ENCODE data around the gene BNIP2.
"Not testable (repeated sequence)": the region's sequence is repeated elsewhere in the genome, so short reads cannot be mapped to it uniquely, and the experiment has no call there.

Gene BNIP2

GRCh38 chr15:59703979-59704796, 15.1 kb upstream of the BNIP2 start:
- no peak overlapping the region for H3K4me3 ChIP-seq (ENCODE audit: low read depth, low read length)
- ChIA-PET POLR2A (no interaction called here), CTCF (interaction anchor here (0.6 to 1.7 kb wide), 3 partner anchors 11 to 476 kb away, joined by 3 to 6 read pairs (median 4); no protein-coding TSS in a partner anchor)
- no peak for DNase-seq (ENCODE audit: low read depth, low spot score)
- no peak for TF ChIP-seq CTCF (IDR thresholded peaks at IDR 0.05; ENCODE audit: insufficient read depth, low read length, missing control alignments)

GRCh38 chr15:59702351-59702750, 13.2 kb upstream of the BNIP2 start:
- TF ChIP-seq CTCF (IDR thresholded peaks at IDR 0.05; ENCODE audit: insufficient read depth, low read length, missing control alignments): no peak
- CTCF ChIA-PET: interaction anchor here (1.7 kb wide), 2 partner anchors 12 to 624 kb away, joined by 6 to 7 read pairs; no protein-coding TSS in a partner anchor
- no peak for DNase-seq (ENCODE audit: low read depth, low spot score)
- POLR2A ChIA-PET: no interaction called here
- no peak overlapping the region for H3K4me3 ChIP-seq (ENCODE audit: low read depth, low read length)

- CTCF ChIA-PET: interaction anchor here (1.0 to 1.7 kb wide), 3 partner anchors 11 to 626 kb away, joined by 3 to 7 read pairs (median 4); no protein-coding TSS in a partner anchor
- no peak for DNase-seq (ENCODE audit: low read depth, low spot score)
- no peak for TF ChIP-seq CTCF (IDR thresholded peaks at IDR 0.05; ENCODE audit: insufficient read depth, low read length, missing control alignments)
- no peak overlapping the region for H3K4me3 ChIP-seq (ENCODE audit: low read depth, low read length)
- POLR2A ChIA-PET: no interaction called here
These were observed 12.8 kb upstream of the BNIP2 start for GRCh38 chr15:59701880-59702279.

- TF ChIP-seq CTCF (IDR thresholded peaks at IDR 0.05; ENCODE audit: insufficient read depth, low read length, missing control alignments): no peak
- H3K4me3 ChIP-seq (ENCODE audit: low read depth, low read length): no peak overlapping the region
- no peak for DNase-seq (ENCODE audit: low read depth, low spot score)
- ChIA-PET POLR2A (no interaction called here), CTCF (interaction anchor here (1.2 to 11.3 kb wide), 3 partner anchors 9 to 624 kb away, joined by 3 to 329 read pairs (median 14); no protein-coding TSS in a partner anchor)
These were observed 10.8 kb upstream of the BNIP2 start for GRCh38 chr15:59699810-59700431.

- CTCF ChIA-PET: interaction anchor here (0.8 to 11.3 kb wide), 2 partner anchors 482 to 626 kb away, joined by 3 to 329 read pairs; no protein-coding TSS in a partner anchor
- POLR2A ChIA-PET; H3K4me3 ChIP-seq (ENCODE audit: low read depth, low read length); DNase-seq (ENCODE audit: low read depth, low spot score): not testable (repeated sequence)
These were observed 8.9 kb upstream of the BNIP2 start for GRCh38 chr15:59698065-59698464.

- DNase-seq (ENCODE audit: low read depth, low spot score): no peak
- no peak overlapping the region for H3K4me3 ChIP-seq (ENCODE audit: low read depth, low read length)
- POLR2A ChIA-PET: no interaction called here
- no peak for TF ChIP-seq CTCF (IDR thresholded peaks at IDR 0.05; ENCODE audit: insufficient read depth, low read length, missing control alignments)
- CTCF ChIA-PET: interaction anchor here (2.0 to 11.3 kb wide), 2 partner anchors 28 to 627 kb away, joined by 4 to 329 read pairs; no protein-coding TSS in a partner anchor
These were observed 7.2 kb upstream of the BNIP2 start for GRCh38 chr15:59696332-59696731.

All from AG04449 (cell line).